ENCODE measurements around the gene VPREB1.
"Not testable (repeated sequence)": the region's sequence is repeated elsewhere in the genome, so short reads cannot be mapped to it uniquely, and the experiment has no call there.

DNA sequence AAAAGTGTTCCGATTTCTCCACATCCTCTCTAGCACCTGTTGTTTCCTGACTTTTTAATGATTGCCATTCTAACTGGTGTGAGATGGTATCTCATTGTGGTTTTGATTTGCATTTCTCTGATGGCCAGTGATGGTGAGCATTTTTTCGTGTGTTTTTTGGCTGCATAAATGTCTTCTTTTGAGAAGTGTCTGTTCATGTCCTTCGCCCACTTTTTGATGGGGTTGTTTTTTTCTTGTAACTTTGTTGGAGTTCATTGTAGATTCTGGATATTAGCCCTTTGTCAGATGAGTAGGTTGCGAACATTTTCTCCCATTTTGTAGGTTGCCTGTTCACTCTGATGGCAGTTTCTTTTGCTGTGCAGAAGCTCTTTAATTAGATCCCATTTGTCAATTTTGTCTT lies 32.8 kb downstream of the VPREB1 start:
- TF ChIP-seq EGR1 (IDR thresholded peaks at IDR 0.05; ENCODE audit: low read depth); POLR2A (IDR thresholded peaks at IDR 0.05; ENCODE audit: borderline replicate concordance, extremely low read depth, insufficient read depth, insufficient read length); CTCF (IDR thresholded peaks at IDR 0.05 in 2 of 3, conservative IDR thresholded peaks at IDR 0.05 in 1 of 3; ENCODE audit: borderline replicate concordance in 1 of 3, insufficient read depth in 1 of 3, low read depth in 2 of 3, low read length in 2 of 3); ZFX (IDR thresholded peaks at IDR 0.05); EZH2phosphoT487 (IDR thresholded peaks at IDR 0.05; ENCODE audit: borderline replicate concordance); MAX (IDR thresholded peaks at IDR 0.05); RAD21 (IDR thresholded peaks at IDR 0.05; ENCODE audit: low read depth); POLR2AphosphoS5 (IDR thresholded peaks at IDR 0.05; ENCODE audit: low read depth, low read length); TCF7L2 (IDR thresholded peaks at IDR 0.05; ENCODE audit: borderline replicate concordance, extremely low read depth, insufficient read depth, insufficient read length); ELF1 (IDR thresholded peaks at IDR 0.05; ENCODE audit: borderline replicate concordance, low read depth); JUND (IDR thresholded peaks at IDR 0.05); ZNF274 (IDR thresholded peaks at IDR 0.05; ENCODE audit: low read depth, low read length): not testable (repeated sequence)
- TF ChIP-seq, protein P1, sequence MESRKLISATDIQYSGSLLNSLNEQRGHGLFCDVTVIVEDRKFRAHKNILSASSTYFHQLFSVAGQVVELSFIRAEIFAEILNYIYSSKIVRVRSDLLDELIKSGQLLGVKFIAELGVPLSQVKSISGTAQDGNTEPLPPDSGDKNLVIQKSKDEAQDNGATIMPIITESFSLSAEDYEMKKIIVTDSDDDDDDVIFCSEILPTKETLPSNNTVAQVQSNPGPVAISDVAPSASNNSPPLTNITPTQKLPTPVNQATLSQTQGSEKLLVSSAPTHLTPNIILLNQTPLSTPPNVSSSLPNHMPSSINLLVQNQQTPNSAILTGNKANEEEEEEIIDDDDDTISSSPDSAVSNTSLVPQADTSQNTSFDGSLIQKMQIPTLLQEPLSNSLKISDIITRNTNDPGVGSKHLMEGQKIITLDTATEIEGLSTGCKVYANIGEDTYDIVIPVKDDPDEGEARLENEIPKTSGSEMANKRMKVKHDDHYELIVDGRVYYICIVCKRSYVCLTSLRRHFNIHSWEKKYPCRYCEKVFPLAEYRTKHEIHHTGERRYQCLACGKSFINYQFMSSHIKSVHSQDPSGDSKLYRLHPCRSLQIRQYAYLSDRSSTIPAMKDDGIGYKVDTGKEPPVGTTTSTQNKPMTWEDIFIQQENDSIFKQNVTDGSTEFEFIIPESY (IDR thresholded peaks at IDR 0.05; ENCODE audit: extremely low read depth, insufficient replicate concordance, low read length) = not testable (repeated sequence)
